Astrocyte of the spinal cord (primary cell): Measurements from ENCODE around the gene HS6ST3.

Experiments used
- DNase-seq: peaks from one replicate; pipeline ENCODE4 v3.0.0; 2011; ENCODE audit warnings: low read depth, low spot score
- H3K4me3 ChIP-seq: 2 replicates; pipeline ENCODE4 v1.5.1; 2011; ENCODE audit warnings: low read depth, mild to moderate bottlenecking, low read length, moderate library complexity
- CTCF ChIP-seq: IDR thresholded peaks from 2 replicates; pipeline ENCODE4 v1.5.1; 2012; ENCODE audit warnings: low read depth, mild to moderate bottlenecking, low read length, inconsistent platforms
- in situ Hi-C: cut with HindIII; loops from 2 replicates; pipeline ENCODE4 v1.10.0; 2017; ENCODE audit warnings: low sequenced_read_pairs

HS6ST3 gene

GRCh38 chr13:96746886-96747285 is 657.0 kb downstream of the HS6ST3 start:
- DNase-seq = no peak
- H3K4me3 ChIP-seq = no peak overlapping the region
- TF ChIP-seq CTCF = no peak
- in situ Hi-C loops = no loop called here

- in situ Hi-C loops = no loop called here
- DNase-seq = no peak
- TF ChIP-seq CTCF = no peak
- no peak overlapping the region for H3K4me3 ChIP-seq
Measured at GRCh38 chr13:96749825-96750224, 659.9 kb downstream of the HS6ST3 start.

GRCh38 chr13:96751089-96751488 is 661.2 kb downstream of the HS6ST3 start:
- in situ Hi-C loops = no loop called here
- TF ChIP-seq CTCF = no peak
- DNase-seq = no peak
- H3K4me3 ChIP-seq = no peak overlapping the region

- H3K4me3 ChIP-seq = no peak overlapping the region
- DNase-seq = no peak
- no peak for TF ChIP-seq CTCF
- in situ Hi-C loops = no loop called here
Measured at GRCh38 chr13:96762876-96763275, 673.0 kb downstream of the HS6ST3 start.

GRCh38 chr13:96766306-96766705 is 676.4 kb downstream of the HS6ST3 start:
- TF ChIP-seq CTCF = no peak
- in situ Hi-C loops = no loop called here
- no peak overlapping the region for H3K4me3 ChIP-seq
- DNase-seq = no peak

- in situ Hi-C loops = no loop called here
- DNase-seq = no peak
Measured at GRCh38 chr13:96768524-96768923, 678.6 kb downstream of the HS6ST3 start.

More at GRCh38 chr13:96768524-96768923, 678.6 kb downstream of the HS6ST3 start:
- no peak for TF ChIP-seq CTCF
- no peak overlapping the region for H3K4me3 ChIP-seq
